AG09309 (cell line): ENCODE results near the gene MRPL43.

ENCODE experiments used
- DNase-seq: peaks from one replicate; pipeline ENCODE4 v3.0.0-alpha.2; 2010; ENCODE audit warnings: low read depth
- H3K4me3 ChIP-seq: 2 replicates; pipeline ENCODE4 v1.5.1; 2011; ENCODE audit warnings: mild to moderate bottlenecking, low read depth, low read length, moderate library complexity; ENCODE audit not compliant: control insufficient read depth
- CTCF ChIP-seq: IDR thresholded peaks from 2 replicates; pipeline ENCODE4 v1.5.1; 2011; ENCODE audit warnings: mild to moderate bottlenecking, low read depth, low read length, inconsistent platforms; ENCODE audit not compliant: insufficient read depth, control insufficient read depth; ENCODE audit errors: missing control alignments

The MRPL43 gene

GRCh38 chr10:101019440-101019703 lies 32.1 kb upstream of the MRPL43 start:
- no peak overlapping the region for H3K4me3 ChIP-seq
- no peak for TF ChIP-seq CTCF
- DNase-seq, result no peak

- no peak overlapping the region for H3K4me3 ChIP-seq
- no peak for DNase-seq
- peak; percentile 87 for TF ChIP-seq CTCF
These were observed 31.5 kb upstream of the MRPL43 start for GRCh38 chr10:101018600-101019439.

GRCh38 chr10:101018118-101018599 lies 30.9 kb upstream of the MRPL43 start:
- TF ChIP-seq CTCF, result no peak
- no peak for DNase-seq
- H3K4me3 ChIP-seq, result no peak overlapping the region

- no peak for TF ChIP-seq CTCF
- H3K4me3 ChIP-seq, result no peak overlapping the region
- DNase-seq, result no peak
These were observed 29.5 kb upstream of the MRPL43 start for GRCh38 chr10:101016814-101017213.

- no peak overlapping the region for H3K4me3 ChIP-seq
- TF ChIP-seq CTCF, result no peak
- no peak for DNase-seq
These were observed 28.3 kb upstream of the MRPL43 start for GRCh38 chr10:101015582-101015973.

GRCh38 chr10:101014966-101015581 lies 27.8 kb upstream of the MRPL43 start:
- no peak for TF ChIP-seq CTCF
- H3K4me3 ChIP-seq, result no peak overlapping the region
- DNase-seq, result peak; percentile 85
